ENCODE measurements around the gene TAS2R5.
"Not testable (repeated sequence)": the region's sequence is repeated elsewhere in the genome, so short reads cannot be mapped to it uniquely, and the experiment has no call there.

Gene TAS2R5

DNA sequence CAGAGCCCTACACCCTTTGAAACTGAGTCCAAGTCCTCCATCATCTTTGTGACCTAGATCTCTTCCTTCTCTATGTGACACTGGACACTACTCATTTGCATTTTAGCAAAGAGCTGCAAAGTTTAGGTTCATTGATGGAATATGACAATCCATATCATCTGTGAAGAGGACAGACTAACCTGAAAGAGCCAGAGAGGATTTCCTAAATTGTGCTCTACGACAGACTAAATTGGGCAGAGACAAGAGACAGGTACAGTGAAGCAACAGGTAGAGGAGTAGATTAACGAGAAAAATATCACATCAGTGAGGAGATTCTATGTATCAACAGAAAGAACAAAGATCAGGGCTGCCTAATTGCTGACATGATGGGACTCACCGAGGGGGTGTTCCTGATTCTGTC is 26.2 kb upstream of the TAS2R5 start, which contains the start of gene TAS2R3:
Gene TAS2R3 (plus strand): TSS at position 301 of the 400 bp plus-strand sequence. CDS start 62 bp downstream, at position 363.
- no peak for DNase-seq (ENCODE audit: low read depth)
- TF ChIP-seq, protein P1, sequence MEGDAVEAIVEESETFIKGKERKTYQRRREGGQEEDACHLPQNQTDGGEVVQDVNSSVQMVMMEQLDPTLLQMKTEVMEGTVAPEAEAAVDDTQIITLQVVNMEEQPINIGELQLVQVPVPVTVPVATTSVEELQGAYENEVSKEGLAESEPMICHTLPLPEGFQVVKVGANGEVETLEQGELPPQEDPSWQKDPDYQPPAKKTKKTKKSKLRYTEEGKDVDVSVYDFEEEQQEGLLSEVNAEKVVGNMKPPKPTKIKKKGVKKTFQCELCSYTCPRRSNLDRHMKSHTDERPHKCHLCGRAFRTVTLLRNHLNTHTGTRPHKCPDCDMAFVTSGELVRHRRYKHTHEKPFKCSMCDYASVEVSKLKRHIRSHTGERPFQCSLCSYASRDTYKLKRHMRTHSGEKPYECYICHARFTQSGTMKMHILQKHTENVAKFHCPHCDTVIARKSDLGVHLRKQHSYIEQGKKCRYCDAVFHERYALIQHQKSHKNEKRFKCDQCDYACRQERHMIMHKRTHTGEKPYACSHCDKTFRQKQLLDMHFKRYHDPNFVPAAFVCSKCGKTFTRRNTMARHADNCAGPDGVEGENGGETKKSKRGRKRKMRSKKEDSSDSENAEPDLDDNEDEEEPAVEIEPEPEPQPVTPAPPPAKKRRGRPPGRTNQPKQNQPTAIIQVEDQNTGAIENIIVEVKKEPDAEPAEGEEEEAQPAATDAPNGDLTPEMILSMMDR (conservative IDR thresholded peaks at IDR 0.05; ENCODE audit: low read length): no peak
- no peak within 1 kb of the TSS for H3K4me3 ChIP-seq (ENCODE audit: low read length)

GRCh38 chr7:141770083-141770583 is 19.9 kb upstream of the TAS2R5 start:
- not testable (repeated sequence) for H3K4me3 ChIP-seq (ENCODE audit: low read length); DNase-seq (ENCODE audit: low read depth)

- no peak within 1 kb of the TSS for H3K4me3 ChIP-seq (ENCODE audit: low read length)
Observed at GRCh38 chr7:141776374-141776773, 13.6 kb upstream of the TAS2R5 start, which contains the start of gene TAS2R4. TAS2R4 (plus strand) TSS chr7:141776674; CDS start chr7:141778489, 1,815 bp downstream.

DNA sequence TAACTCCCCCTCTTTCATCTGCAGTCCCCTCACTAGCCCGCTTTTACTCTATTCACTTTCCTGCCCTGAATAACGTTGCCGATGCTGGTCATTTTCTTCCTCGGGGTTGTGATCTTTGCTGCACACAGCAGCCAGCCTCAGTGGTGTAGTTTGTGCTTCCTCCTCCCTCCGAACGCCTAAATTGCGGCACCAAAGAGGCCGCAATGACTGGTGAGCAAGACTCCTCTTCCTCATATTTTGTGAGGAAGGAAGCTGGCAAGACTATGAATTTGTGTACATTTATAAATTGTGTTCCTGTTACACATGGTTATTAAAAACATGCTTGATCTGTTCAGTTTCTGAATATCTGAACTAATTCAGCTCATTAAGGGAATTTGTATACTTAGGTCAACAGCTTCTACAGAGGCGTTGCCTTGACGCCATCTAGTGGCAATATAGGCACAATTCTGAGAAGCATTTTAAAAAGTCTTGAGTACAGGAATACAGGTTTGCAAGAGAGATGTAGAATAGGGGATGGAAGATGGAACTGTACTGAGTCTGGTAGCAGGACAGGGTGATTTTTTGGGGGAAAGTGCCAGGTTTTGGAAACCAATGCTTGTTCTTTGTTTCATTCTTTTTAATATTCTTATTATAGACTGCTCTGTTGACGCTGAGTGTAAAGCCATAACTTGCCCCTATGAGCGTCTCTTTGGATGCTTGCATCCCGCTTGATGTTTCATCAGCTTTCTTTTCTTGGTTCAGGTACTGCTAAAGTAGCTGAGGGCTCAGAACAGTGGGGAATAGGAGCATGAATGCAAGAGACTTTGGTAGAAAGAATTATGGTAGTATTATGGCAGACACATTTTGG is 4.1 kb upstream of the TAS2R5 start:
- TF ChIP-seq, protein P1 (conservative IDR thresholded peaks at IDR 0.05; ENCODE audit: low read length): peak; percentile 86
- no peak overlapping the region for H3K4me3 ChIP-seq (ENCODE audit: low read length)
- DNase-seq (ENCODE audit: low read depth): peak; percentile 53

More at GRCh38 chr7:141776374-141776773, 13.6 kb upstream of the TAS2R5 start, which contains the start of gene TAS2R4:
- TF ChIP-seq, protein P1 (conservative IDR thresholded peaks at IDR 0.05; ENCODE audit: low read length): no peak
- no peak for DNase-seq (ENCODE audit: low read depth)

DNA sequence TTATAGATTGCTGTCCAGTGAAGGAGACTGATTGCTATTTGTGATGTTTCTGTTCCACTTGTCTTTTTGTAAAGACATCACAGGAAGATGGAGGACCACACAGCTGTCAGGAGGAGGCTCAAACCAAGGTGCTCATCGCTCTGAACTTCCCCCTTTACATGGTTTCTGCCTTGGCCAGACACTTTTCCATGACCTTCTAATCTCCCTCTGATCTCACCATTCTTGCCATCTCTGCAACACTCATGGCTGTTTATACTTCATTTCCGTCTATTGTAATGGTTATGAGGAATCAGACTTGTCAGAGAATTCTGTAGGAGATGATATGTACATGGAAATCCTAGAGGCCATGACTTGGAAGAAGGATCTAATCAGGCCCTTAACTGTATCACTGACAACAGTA is 1.7 kb upstream of the TAS2R5 start:
- DNase-seq (ENCODE audit: low read depth): no peak
- TF ChIP-seq, protein P1 (conservative IDR thresholded peaks at IDR 0.05; ENCODE audit: low read length): no peak
- H3K4me3 ChIP-seq (ENCODE audit: low read length): no peak overlapping the region

GRCh38 chr7:141792526-141792925 is 2.5 kb downstream of the TAS2R5 start:
- TF ChIP-seq, protein P1 (conservative IDR thresholded peaks at IDR 0.05; ENCODE audit: low read length): no peak
- H3K4me3 ChIP-seq (ENCODE audit: low read length): no peak overlapping the region
- peak; percentile 0 for DNase-seq (ENCODE audit: low read depth)

DNA sequence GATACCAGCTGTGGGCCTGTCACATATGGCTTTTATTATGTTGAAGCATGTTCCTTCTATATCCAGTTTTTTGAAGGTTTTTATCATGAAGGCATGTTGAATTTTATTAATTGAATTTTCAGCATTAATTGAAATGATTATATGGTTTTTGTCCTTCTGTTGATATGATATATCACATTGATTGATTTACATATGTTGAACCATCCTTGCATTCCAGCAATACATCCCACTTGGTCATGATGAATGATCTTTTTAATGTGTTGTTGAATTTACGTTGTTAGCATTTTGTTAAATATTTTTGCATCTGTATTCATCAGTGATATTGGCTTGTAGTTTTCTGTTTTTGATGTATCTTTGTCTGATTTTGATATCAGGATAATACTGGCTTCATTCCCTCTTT is 30.1 kb downstream of the TAS2R5 start:
- no peak for DNase-seq (ENCODE audit: low read depth)
- H3K4me3 ChIP-seq (ENCODE audit: low read length): no peak overlapping the region
- TF ChIP-seq, protein P1 (conservative IDR thresholded peaks at IDR 0.05; ENCODE audit: low read length): no peak

DNA sequence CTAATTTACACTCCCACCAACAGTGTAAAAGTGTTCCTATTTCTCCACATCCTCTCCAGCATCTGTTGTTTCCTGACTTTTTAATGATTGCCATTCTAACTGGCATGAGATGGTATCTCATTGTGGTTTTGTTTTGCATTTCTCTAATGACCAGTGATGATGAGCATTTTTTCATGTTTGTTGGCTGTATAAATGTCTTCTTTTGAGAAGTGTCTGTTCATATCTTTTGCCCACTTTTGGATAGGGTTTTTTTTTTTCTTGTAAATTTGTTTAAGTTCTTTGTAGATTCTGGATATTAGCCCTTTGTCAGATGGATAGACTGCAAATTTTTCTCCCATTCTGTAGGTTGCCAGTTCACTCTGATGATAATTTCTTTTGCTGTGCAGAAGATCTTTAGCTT is 32.4 kb downstream of the TAS2R5 start:
- DNase-seq (ENCODE audit: low read depth); H3K4me3 ChIP-seq (ENCODE audit: low read length): not testable (repeated sequence)

All from AG10803 (cell line).